Ascending aorta (tissue), 2 donors: ENCODE results near the gene TMEM252. TPM values are rescaled to one million over a fixed set of nuclear protein-coding genes. Genes with fewer than 3 reads are reported as not detected.
A peak's percentile ranks its signal among the peaks of the same experiment; 100 is the strongest.

Experiments
- DNase-seq, 2 donors: peaks; one replicate each; pipeline ENCODE4 v3.0.0-alpha.2; 2019; ENCODE audit warnings: low spot score in 2 of 2
- H3K27ac ChIP-seq, 2 donors: fragments of 200-600 bp; sonication (generic); one replicate each; pipeline ENCODE4 v1.5.1; 2016 to 2017; ENCODE audit warnings: mild to moderate bottlenecking in 1 of 2
- H3K27me3 ChIP-seq: fragments of 200-600 bp; sonication (generic); one replicate; pipeline ENCODE4 v1.5.1; 2017
- H3K36me3 ChIP-seq, 2 donors: fragments of 200-600 bp; sonication (generic); one replicate each; pipeline ENCODE4 v1.5.1; 2016
- H3K4me1 ChIP-seq, 2 donors: fragments of 200-600 bp; sonication (generic); one replicate each; pipeline ENCODE4 v1.5.1; 2016 to 2017; ENCODE audit warnings: mild to moderate bottlenecking in 1 of 2
- H3K4me3 ChIP-seq, 2 donors: fragments of 200-600 bp; sonication (generic); one replicate each; pipeline ENCODE4 v1.5.1; 2016 to 2017; ENCODE audit warnings: mild to moderate bottlenecking in 1 of 2
- H3K9me3 ChIP-seq, 2 donors: fragments of 200-600 bp; sonication (generic); one replicate each; pipeline ENCODE4 v1.5.1; 2016
- intact Hi-C: fragments of 100-400 bp; cut with DNase I; formaldehyde crosslinking; loops from one replicate; pipeline ENCODE4 v1.15.1; 2023
- total RNA-seq: library from RNA; depleted of rRNA; stranded (reverse); fragments of >200 nt; gene quantifications from one replicate; pipeline ENCODE4 v1.1.0, GENCODE V29; 2016
- TF ChIP-seq, protein P1 (sequence below), 3 experiments: fragments of 200-600 bp in 2 of 3; fragments of 450-650 bp in 1 of 3; sonication (generic) in 2 of 3; IDR thresholded peaks; one replicate each; pipeline ENCODE4 v1.5.1; 2016 to 2019; ENCODE audit warnings: antibody characterized with exemption in 3 of 3, mild to moderate bottlenecking in 1 of 3, moderate library complexity in 1 of 3

The TMEM252 gene, protein sequence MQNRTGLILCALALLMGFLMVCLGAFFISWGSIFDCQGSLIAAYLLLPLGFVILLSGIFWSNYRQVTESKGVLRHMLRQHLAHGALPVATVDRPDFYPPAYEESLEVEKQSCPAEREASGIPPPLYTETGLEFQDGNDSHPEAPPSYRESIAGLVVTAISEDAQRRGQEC
- total RNA-seq: not detected

DNA sequence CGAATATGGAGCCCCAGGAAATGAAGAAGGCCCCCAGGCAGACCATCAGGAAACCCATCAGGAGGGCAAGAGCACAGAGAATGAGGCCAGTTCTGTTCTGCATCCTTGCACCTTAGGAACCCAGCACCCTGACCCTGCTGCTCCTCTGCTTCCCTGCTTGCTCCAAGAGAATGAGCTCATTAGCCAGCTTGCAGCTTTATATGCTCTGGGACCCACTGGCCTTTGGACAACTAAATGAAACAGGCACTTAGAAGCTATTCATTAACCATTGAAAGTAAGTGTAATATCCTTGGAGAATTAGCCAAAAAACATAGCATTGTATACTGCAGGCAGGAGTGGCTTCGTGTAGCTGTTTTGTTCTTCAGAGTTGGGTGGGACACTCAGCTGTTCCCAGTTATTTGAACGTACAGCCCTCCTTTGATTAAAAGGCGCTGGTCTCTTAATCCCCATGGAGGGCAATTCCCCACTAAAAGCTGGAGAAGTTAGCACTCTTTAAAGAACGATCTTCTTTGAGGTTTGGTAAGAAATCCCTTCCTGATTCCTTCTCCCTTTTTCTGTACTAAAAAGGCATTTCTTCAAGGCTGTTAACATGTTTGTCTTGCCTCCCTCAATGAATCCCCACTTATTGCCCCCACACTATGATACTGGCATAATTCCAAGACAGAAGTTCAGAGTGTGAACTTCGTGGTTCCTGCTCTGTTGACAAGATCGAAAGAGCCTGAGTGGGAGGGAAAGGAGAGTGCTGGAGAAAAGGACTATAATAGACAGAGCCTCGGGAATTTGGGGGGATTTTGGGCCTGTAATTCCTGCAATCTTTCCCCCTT lies at the start of gene TMEM252:
TSS of gene TMEM252 (minus strand) at position 172 of the 824 bp plus-strand sequence. CDS start at position 103, 69 bp downstream.
- Histone ChIP-seq H3K4me1 (peaks cover 0 to 16% of the 10 kb centered on the region in 2 donors), H3K9me3 (no peaks in the 10 kb centered on the region), H3K4me3 (peak within 1 kb of the TSS in 1 of 2 donors; percentile 13), H3K27me3 (no peaks in the 10 kb centered on the region), H3K36me3 (no peaks in the 10 kb centered on the region), H3K27ac (peak within 1 kb of the TSS; percentile 39 to 54)
- TF ChIP-seq, protein P1, sequence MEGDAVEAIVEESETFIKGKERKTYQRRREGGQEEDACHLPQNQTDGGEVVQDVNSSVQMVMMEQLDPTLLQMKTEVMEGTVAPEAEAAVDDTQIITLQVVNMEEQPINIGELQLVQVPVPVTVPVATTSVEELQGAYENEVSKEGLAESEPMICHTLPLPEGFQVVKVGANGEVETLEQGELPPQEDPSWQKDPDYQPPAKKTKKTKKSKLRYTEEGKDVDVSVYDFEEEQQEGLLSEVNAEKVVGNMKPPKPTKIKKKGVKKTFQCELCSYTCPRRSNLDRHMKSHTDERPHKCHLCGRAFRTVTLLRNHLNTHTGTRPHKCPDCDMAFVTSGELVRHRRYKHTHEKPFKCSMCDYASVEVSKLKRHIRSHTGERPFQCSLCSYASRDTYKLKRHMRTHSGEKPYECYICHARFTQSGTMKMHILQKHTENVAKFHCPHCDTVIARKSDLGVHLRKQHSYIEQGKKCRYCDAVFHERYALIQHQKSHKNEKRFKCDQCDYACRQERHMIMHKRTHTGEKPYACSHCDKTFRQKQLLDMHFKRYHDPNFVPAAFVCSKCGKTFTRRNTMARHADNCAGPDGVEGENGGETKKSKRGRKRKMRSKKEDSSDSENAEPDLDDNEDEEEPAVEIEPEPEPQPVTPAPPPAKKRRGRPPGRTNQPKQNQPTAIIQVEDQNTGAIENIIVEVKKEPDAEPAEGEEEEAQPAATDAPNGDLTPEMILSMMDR (IDR thresholded peaks at IDR 0.05): no peak
- intact Hi-C loops: no loop called here
- DNase-seq: no peak

DNA sequence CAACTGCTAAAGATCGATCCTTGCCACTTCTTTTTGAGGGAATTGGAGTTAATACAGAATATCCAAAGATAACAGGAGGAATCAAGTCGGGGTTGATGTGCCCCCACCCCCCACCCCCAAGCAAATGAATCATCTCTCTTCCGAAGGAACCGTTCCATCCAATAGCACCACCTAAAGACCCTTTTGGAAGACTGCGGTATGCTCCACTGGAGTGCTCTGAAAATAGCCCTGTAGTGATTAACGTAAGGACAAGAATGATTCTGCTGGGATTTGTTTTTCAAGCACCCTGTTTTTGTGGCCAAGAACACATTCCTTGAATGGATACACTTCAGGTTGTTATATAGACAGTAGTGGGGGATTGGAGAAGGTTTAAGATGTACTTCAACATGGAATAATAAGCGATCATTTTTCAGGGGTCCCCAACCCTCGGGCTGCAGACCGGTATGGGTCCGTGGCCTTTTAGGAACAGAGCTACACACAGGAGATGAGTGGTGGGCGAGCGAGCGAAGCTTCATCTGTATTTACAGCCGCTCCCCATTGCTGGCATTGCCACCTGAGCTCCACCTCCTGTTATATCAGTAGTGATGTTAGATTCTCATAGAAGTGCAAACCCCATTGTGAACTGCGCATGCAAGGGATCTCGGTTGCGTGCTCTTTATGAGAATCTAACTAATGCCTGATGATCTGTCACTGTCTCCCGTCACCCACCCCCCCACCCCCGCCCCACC lies 44.5 kb upstream of the TMEM252 start:
- Histone ChIP-seq H3K4me3 (no peak overlapping the region), H3K27ac (no peak overlapping the region), H3K27me3 (no peaks in the 10 kb centered on the region), H3K36me3 (no peaks in the 10 kb centered on the region), H3K4me1 (no peaks in the 10 kb centered on the region), H3K9me3 (no peaks in the 10 kb centered on the region)
- intact Hi-C loops: loop anchor here (10.0 kb wide), 3 partner anchors 50 to 200 kb away; partner anchors contain the start of gene PIP5K1B
- TF ChIP-seq, protein P1 (IDR thresholded peaks at IDR 0.05): no peak
- DNase-seq: no peak

DNA sequence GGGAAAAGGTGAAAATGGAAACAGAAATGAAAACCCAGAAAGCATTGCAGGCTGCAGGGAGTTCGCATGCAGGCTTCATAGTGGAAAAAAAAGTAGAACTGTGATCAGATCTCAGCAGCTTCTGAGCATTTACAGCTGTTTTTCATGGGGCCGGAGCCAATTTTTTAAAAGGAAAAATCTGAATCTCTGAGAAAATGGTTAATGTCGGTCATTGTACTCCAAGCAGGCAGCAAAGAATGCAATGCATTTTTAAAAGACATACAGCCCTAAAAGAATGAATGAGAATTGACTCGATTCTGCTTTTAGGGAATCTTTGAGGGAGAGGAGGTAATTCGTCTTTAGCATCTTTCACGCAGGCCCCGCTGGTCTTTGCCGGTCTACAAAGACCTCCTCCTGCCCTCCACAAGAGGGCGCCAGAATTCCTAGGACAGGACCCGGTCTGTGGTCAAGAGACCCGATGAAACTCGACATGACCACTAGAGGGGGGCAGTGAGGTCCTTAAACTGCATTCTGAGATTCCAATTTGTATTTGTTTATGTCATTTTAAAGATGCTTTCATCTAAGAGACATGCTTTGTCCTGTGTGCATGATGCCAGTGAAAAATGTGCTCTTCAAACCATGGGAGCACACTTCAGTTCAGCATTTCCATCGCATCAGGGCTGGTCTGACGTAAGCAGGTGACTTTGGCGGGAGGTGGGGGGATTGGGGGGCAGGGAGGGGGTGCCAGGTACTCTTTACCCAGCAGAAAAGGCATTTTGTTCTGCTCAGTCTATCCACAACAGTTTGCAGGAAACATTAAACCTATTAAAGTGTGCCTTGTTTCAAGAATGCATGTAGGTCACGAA lies 43.7 kb upstream of the TMEM252 start:
- no peaks in the 10 kb centered on the region for H3K9me3 ChIP-seq
- no peaks in the 10 kb centered on the region for H3K36me3 ChIP-seq
- intact Hi-C loops: loop anchor here (1.0 to 10.0 kb wide), 5 partner anchors 50 to 415 kb away; partner anchors contain the start of gene PIP5K1B
- DNase-seq: peak; percentile 40 to 88
- no peak overlapping the region for H3K27ac ChIP-seq
- no peak overlapping the region for H3K4me3 ChIP-seq
- H3K27me3 ChIP-seq: no peaks in the 10 kb centered on the region
- TF ChIP-seq, protein P1 (IDR thresholded peaks at IDR 0.05): peak; percentile 94 to 99 (median 96)
- H3K4me1 ChIP-seq: no peaks in the 10 kb centered on the region

DNA sequence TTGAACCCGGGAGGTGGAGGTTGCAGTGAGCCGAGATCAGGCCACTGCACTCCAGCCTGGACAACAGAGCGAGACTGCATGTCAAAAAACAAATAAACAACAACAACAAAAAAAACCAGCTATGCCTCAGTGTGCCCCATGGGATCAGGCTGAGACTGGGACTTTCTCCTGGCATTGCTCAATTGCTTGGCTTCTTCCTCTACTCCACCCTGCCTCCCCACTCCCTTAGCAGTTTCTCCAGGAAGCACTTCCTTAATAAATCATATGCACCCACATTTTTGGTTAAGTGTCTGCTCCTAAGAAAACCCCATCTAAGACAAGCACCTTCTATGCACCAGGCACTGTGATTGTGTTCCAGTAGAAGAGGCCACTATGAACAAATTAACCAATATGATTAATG lies 41.0 kb upstream of the TMEM252 start:
- Histone ChIP-seq H3K27ac (no peak overlapping the region), H3K4me3 (no peak overlapping the region), H3K9me3 (no peaks in the 10 kb centered on the region), H3K4me1 (no peaks in the 10 kb centered on the region), H3K27me3 (no peaks in the 10 kb centered on the region), H3K36me3 (no peaks in the 10 kb centered on the region)
- intact Hi-C loops: loop anchor here (10.0 kb wide), 3 partner anchors 53 to 203 kb away; partner anchors contain the start of gene PIP5K1B
- TF ChIP-seq, protein P1 (IDR thresholded peaks at IDR 0.05): no peak
- DNase-seq: no peak
